ENCODE data around the gene PPFIA2.

DNA sequence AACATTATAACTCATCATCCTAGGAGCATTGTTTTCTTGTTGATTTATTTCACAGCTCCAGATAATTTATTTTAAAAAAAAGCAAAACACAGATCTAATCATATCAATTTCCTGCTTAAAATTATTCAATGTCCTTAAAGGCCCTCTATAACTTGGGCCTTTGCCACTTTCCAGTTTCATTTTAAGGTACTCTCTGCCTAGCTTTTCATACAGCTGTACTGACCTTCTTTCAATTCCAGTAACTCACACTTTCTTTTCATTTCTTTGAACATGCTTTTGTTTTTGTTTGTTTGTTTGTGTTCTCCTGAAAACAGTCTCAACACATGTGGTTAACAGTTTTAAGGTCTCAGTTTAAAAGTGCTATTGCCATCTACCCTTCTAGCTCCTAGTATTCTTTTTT is 399.4 kb downstream of the PPFIA2 start:
- TF ChIP-seq RARB (CRISPR knock-in tag; IDR thresholded peaks at IDR 0.05) (no peak), TCF4 (CRISPR knock-in tag; IDR thresholded peaks at IDR 0.05; ENCODE audit: borderline replicate concordance) (no peak), ZFP30 (CRISPR knock-in tag; IDR thresholded peaks at IDR 0.05) (no peak), OSR1 (CRISPR knock-in tag; IDR thresholded peaks at IDR 0.05) (no peak), ZNF565 (CRISPR knock-in tag; conservative IDR thresholded peaks at IDR 0.05; ENCODE audit: low read depth) (no peak), ZC3H10 (CRISPR knock-in tag; IDR thresholded peaks at IDR 0.05) (no peak), ZNF70 (CRISPR knock-in tag; IDR thresholded peaks at IDR 0.05) (no peak)
